HG03196 (cell line): ENCODE measurements around the gene LEO1.
"Not testable (repeated sequence)": the region's sequence is repeated elsewhere in the genome, so short reads cannot be mapped to it uniquely, and the experiment has no call there.

Experiments
- ATAC-seq: cut with Tn5 transposase; IDR thresholded peaks from one replicate; pipeline ENCODE4 v1.9.1; 2021; ENCODE audit not compliant: unreplicated experiment

The LEO1 gene

DNA sequence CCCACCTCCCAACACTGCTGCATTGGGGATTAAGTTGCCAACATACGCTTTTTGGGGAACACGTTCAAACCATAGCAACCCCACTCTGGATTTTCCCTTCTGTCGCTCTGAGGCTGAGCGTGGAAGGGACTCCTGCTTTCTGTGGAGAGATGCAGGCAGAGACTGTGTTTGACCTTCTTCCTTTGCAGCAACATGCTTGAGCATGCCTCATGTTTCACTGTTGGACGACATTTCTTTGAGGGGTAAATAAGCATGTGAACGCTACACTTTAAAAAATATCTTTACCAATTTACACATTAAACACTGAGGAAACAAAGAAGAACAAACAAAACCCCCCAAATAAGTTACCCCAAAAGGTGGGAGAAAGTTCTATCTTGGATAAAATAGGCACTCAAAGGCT, 33.2 kb upstream of the LEO1 start:
- ATAC-seq: no peak

DNA sequence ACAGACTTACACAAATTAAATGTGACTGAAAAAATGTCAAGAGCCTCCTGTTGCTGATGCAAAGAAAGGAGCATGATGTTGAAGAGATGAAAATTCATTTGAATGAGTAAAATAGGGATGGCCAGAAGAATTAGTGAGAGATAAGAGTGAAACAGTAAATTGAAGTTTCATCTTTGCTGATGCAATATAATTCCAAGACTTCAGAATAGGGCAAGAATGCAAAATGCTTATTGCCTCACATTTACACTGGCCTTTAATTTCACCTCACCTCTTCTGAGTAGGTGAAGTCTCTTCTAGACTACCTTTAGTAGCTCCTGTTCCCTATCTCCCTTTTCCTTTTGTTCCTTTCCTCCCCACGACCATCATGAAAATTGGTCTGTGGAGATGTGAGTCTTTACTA, 32.1 kb upstream of the LEO1 start:
- ATAC-seq: no peak

DNA sequence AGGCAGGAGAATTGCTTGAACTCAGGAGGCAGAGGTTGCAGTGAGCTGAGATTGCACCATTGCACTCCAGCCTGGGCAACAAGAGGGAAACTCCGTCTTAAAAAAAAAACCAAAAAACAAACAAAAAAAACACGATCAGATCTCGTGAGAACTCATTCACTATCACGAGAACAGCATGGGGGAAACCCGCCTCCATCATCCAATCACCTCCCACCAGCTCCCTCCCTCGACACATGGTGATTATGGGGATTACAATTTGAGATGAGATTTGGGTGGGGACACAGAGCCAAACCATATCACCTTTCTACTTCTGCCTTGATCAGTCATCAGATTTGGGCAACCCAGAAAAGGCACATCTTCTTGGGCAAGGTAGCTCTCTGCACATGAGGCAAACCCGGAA, 31.5 kb upstream of the LEO1 start:
- not testable (repeated sequence) for ATAC-seq

DNA sequence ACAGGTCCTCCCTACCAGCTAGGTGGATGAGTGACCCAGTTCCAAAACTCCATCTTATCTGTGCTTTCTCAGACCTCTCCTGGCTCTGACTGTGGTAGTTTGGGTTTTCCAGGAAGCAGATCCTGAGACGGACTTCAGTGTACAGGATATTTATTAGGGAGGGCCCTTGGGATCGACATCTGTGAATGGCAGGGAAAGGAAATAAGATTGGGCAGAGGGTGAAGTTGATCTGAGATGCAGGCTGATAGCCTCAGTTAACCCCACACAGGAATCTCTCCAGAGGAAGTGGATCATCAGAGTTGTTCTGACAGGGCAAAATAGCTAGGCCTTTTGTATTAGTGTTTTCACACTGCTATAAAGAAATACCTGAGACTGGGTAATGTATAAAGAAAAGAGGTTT, 30.8 kb upstream of the LEO1 start:
- ATAC-seq: no peak

DNA sequence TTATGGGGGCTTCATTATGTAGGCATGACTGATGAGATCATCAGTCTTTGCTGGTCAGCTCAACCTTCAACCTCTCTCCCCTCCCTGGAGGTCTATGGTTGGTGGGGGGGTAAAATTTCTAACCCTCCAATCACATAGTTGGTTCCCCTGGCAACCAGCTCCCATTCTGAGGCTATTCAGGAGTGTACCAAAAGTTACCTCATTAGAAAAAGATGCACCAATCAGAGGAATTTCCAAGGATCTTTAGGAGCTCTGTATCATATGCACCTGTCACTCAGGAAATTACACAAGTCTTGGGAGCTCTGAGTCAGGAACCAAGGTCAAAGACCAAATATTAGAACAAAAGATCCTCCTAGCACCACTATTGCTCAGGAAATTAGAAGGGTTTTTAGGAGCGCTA, 21.4 kb upstream of the LEO1 start:
- no peak for ATAC-seq

DNA sequence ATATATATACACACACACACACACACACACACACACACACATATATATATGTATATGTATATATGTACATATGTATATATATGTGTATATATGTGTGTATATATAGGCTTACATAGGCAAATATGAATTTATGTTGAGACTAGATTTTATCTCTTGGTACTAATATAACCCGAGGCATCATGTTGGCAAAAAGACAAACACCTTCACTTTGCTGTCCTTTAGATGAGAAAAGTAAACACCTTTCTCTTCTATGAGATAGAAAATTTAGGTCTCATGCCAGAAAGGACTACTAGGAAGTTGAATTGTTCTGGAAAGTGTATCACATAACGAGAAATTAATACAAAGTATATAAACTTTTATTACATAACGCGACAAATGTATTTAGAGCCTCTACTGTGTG, 19.6 kb upstream of the LEO1 start:
- ATAC-seq: no peak

DNA sequence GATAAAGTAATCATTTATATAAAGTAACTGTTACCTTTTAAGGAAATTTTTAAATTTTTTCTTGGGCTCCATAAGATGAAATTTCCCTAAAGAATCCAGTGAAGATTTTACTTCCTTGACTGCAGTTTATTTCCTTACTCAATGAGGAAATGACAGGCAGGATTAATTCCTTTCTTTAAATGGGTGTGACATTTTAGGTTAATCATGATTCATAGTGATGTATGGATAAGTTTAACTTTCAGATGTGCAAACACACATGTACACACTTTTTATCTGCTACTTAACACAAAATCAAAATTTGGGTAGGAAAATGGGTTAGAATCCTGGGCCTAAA, 11.2 kb upstream of the LEO1 start:
- no peak for ATAC-seq

DNA sequence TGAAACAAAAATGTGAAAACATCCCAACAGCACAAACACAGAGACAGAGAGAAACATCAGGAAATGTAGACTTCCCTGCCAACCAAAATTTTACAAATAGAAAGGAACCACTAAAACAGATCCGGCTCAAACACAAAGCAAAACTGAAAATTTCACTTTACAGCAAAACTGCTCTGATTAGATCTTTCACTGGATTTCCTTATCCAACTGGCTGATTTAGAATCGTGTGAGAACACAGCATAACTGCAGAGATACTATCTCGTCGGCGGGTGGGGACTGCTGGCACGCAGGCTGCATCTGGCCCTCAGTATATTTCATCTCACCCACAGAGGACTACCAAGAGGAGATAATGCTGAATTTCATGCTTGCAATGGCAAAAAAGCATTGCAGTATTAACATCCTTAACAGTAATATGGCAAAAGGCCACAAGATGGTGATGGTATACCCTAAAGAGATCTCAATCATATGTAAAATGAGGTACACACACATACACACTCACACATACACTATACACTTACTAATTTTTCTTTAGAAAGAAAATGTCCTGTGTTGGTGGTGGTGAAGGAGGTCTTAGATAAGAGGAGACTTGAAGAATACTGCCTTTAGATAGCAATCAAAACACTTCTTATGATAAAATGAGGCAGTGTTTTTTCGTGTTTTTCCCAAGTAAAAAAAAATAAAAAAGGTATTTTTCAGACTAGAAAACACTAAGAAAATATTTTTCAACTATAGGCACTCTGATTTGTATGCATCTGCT, 10.6 kb upstream of the LEO1 start:
- ATAC-seq: peak; percentile 94

DNA sequence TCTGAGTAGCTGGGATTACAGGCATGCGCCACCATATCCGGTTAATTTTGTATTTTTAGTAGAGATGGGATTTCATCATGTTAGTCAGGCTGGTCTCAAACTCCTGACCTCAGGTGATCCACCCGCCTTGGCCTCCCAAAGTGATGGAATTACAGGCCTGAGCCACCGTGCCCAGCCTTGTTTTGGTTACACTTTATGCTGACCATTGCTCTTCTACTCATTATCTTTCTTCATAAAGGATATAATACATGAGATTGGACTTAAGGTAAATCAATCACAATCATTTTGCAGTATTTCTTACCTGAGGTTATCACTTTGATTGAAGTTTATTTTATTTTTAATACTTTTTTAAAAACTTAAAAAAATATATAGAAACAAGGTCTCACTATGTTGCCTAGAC, 2.2 kb upstream of the LEO1 start:
- no peak for ATAC-seq

DNA sequence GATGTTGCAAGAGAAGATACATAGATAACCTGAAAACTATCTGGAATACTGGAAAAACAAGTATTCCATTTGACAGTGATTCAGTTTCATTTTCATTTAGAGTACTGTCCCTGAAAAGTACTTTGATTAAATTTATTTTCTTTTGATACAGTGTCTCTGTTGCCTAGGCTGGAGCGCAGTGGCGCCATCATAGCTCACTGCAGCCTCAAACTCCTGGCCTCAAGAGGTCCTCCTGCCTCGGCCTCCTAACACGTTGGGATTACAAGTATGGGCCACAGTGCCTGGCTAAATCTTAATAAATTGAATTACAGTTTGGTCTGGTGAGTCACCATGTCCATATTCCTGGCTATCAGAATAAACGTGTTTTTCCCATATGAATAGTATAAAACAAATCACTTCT, 1.6 kb upstream of the LEO1 start:
- ATAC-seq: no peak

DNA sequence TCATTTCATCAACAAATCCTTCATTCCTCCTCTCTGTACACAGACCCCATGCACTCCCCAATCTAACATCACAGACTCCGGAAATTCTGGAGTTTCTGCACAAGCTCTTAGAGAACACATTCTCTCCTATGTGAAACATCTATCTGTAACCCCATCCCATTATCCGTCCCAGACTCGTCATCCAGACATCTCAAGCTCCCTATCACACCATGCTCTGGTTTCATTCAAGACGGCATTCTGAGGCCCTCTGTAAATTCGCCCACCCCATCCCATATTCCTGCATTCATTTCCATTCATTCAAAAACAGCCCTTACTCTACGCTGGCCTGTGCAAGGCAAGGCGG, 575 bp downstream of the LEO1 start:
- ATAC-seq: peak; percentile 9

DNA sequence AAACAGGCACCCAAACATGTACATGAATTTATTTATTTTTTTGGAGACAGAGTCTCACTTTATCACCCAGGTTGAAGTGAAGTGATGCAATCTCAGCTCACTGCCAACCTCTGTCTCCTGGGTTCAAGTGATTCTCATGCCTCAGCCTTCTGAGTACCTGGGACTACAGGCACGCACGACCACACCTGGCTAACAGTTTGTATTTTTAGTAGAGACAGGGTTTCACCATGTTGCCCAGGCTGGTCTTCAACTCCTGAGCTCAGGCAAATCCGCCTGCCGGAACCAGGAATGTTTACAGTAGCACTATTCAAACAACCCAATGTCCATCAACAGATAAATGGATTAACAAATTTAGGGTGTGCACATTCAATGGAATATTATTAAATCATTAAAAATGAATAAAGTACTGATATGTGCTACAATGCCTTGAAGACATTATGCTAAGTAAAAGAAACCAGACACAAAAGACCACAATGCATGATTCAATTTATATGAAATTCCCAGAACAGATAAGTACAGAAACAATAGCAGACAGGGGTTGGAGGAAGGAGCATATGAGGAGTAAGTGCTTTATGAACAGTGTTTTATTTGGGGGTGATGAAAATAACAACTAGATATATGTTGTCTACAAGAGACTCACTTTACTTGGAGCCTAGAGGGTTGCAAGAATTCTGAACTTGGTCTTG, 1.3 kb downstream of the LEO1 start:
- no peak for ATAC-seq

DNA sequence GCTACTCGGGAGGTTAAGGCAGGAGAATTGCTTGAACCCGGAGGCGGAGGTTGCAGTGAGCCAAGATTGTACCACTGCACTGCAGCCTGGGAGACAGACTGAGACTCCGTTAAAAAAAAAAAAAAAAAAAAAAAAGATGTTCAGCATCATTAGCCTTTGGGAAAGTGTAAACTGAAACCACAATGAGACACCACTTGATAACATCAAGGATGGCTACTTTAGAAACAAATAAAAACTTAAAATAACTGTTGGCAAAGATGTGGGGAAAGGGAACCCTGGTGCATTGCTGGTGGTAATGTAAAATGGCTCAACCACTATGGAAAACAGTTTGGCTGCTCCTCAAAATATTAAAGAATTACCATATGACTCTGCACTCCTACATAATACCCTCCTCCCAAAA, 1.9 kb downstream of the LEO1 start:
- no peak for ATAC-seq

DNA sequence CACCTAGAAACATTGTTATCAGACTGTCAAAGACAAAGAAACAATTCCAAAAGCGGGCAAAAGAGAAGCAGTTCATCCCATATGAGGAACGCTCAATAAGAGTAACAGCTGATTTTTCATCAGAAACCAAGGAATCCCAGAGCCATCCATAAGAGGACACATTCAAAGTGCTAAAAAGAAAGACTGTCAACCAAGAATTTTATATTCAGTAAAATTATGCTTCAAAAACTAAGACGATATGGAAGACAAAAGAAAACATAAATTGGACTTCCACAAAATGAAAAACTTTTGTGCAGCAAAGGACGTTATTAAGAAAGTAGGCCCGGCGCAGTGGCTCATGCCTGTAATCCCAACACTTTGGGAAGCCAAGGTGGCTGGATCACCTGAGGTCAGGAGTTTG, 4.0 kb downstream of the LEO1 start:
- no peak for ATAC-seq

DNA sequence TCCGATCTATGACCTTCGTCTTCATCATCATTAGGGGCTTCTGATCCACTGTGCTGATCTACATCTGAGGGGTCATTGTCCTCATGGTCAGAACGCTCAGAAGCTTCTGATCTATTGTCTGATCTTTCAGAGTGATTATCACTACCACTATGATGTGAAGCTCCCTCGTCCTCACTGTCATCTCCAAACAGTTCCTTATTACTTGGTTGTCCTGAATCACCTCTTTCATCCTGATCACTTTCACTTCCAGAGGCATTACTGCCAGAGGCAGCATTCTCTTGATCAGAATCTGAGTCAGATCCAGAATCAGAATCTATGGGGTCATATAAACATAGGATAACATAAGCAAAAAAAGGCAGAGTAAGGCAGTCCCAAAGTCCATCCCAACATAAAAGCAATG, 5.4 kb downstream of the LEO1 start:
- no peak for ATAC-seq

DNA sequence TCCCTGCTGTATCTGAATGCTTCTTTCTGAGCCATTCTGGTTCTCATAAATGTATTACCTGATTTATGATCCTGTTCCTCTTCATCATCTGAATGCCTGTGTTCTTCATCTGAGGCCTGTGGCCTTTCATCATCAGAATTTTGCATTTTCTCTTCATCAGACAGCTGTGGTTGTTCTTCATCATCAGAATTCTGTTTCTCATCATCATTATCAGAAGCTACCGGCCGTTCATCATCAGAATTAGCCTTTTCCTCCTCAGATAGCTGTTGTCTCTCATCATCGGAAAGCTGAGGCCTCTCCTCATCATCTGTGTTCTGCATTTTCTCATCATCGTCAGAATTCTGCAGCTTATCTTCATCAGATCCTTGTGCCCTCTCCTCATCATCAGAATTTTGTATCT, 5.9 kb downstream of the LEO1 start:
- ATAC-seq: no peak

DNA sequence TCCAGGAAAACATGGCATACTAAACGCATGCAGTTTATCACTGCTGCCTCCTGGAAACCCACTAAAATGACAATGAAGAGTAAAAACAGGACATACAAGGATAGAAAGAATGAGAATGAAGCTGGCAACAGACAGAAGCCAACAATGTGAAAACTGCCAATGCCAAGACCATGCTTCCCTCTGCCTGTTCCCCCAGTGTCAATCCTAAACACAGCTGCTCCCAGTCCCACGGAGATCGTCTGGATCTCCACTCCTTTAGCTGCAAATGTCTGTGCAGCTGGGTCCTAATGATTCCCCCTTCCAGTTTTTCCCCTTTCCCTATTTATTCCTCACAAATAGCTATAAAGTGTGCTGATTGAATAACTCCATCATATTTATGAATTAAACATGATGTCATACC, 16.1 kb downstream of the LEO1 start:
- ATAC-seq: no peak

DNA sequence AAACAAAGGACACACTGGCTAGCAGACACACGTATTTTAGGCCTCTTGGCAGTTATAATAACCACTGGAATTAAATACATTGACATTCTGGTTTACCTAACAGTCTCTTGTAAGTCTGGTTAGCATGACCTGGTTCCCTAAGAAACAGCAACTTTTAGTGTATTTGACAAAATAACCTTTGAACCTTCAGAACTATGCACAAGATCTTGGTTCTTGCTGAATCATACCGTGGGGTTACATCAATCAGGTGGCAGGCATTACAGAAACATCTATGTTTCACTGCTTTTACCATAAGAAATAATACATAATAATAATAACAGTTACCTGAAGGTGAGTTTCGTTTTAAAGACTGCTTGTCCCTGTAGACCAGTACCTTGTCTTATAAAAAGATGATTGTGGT, 18.8 kb downstream of the LEO1 start:
- no peak for ATAC-seq

DNA sequence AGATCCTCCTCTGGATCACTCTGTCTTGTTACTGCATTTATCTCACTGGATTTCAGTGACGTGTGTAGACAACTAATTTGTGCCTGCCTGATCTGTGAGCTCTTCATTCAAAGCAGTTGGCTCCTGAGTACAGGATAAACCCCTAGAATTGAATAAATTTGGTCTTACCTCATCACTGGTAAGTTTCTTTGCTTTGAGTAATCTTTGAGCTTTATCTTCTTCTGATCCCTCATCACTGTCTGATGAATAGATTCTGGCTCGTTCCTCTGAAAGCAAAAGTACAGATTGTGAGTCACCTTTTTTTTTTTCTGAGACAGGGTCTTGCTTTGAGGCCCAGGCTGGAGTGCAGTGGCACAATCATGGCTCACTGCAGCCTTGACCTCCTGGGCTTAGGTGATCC, 24.5 kb downstream of the LEO1 start:
- ATAC-seq: no peak

DNA sequence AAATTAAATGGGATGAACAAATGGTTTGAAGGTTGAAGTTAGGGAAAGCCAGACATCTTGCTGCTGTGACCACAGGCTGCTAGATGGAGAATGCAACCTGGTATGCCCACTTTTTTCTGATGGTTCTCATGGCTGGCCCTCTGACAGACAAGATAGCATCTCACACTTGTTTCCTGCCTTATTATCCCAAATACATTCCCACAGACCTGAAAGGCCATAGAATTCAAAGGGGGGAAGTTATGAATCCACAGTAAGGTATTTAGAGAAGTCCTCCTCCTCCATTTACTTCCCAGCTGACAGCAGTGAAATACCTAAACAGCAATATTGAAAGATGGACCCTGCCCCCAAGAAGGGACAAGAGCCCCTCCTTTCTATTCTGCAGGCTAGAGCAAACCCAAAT, 32.4 kb downstream of the LEO1 start:
- no peak for ATAC-seq

DNA sequence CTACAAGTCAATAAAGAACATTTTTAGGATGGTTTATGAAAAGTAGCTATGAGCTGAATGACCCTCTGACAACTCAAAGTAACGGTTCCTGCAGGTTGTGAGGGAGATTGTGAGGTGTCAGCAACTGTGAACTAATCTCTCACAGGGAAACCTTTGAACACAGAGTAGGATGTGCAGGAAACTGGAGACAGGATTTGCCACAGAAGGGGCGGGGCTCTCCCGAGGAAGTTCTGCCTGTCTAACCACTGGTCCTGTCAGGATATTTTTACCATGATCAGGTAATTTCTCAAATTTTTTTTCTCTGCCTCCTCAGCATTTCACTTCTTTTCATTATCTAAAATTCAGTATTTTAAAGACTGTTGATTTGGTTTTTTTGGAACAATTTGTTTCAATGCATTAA, 33.3 kb downstream of the LEO1 start:
- ATAC-seq: no peak

DNA sequence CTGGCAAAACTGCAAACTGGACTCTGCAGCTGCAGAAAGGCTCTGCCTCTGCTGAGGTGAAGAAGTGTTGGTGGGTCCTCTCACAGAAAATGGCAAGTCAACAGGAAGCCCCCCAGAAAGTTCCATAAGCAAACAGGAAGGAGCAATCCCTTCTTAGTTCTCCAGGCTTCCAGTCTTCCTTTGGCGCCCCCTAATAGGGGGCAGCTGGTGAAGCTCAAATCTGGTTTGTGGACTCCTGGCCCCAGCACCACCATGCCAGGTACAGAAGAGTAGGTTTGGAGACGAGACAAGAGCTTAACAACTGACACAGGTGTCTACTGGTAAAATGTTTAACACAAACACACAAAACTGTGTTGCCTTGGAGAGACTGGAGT, 35.5 kb downstream of the LEO1 start:
- no peak for ATAC-seq

DNA sequence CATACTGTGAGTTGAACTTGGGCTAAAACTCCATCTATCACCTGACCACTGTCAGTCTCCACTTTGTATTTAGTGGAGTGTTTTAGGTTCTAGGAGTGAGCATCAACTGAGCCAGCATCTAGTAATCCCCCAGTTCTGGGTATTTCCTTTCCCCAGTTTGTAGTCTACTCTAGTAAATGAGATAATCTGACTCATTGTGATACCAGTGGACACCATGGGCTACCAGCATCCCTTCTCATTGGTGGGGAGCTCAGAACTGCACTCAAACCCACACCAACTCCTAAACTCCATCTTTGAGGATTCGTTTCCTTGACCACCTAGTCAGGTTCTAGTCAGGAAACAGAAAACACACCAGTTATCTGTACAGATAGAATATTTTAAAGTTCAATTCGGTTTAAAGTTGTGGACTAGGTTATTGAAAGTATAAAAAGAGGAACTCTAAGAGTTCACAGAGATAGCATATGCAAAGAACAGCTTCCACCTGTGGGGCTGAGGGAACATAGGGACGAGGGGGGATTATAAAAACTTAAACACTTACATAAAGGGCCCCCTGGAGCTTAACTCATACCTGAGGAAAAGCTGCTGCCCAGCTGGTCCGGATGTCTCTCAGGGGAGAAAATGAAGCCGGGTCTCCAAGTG, 36.0 kb downstream of the LEO1 start:
- peak; percentile 82 for ATAC-seq
